H1 (cell line): ENCODE data around the gene ZFAND3. TPM values are rescaled to one million over a fixed set of nuclear protein-coding genes. Genes with fewer than 3 reads are reported as not detected.

Source experiments
- CTCF ChIA-PET: fragments of 300-600 bp; sonication (Branson Sonifier 250); formaldehyde crosslinking; loops from one replicate; lab custom pipeline; 2021; ENCODE audit not compliant: partially characterized antibody; lab: Charles Lee
- POLR2A ChIA-PET: fragments of 300-600 bp; sonication (Branson Sonifier 250); formaldehyde crosslinking; loops from one replicate; lab custom pipeline; 2021; ENCODE audit warnings: inconsistent platforms; ENCODE audit not compliant: partially characterized antibody; lab: Charles Lee
- DNase-seq, 2 experiments: peaks; one replicate each; pipeline versions ENCODE4 v3.0.0 to v3.0.0-alpha.2; 2010 to 2022; ENCODE audit warnings: low spot score in 2 of 2, low read depth in 1 of 2, mixed read lengths in 1 of 2
- FAIRE-seq: peaks from 2 replicates; lab custom pipeline; 2011; peaks lifted over from hg19 to GRCh38; lab: Jason Lieb, UNC
- H2AFZ ChIP-seq: 2 replicates; pipeline ENCODE4 v1.8.1; 2012; ENCODE audit warnings: low read length, inconsistent platforms
- H2AK5ac ChIP-seq: 2 replicates; pipeline ENCODE4 v1.6.1; 2013; ENCODE audit warnings: low read depth, low read length
- H2BK120ac ChIP-seq: replicated peaks from 2 replicates; pipeline ENCODE3; 2013; ENCODE audit warnings: low read depth, low read length, inconsistent platforms
- H2BK12ac ChIP-seq: 2 replicates; pipeline ENCODE4 v1.6.1; 2013; ENCODE audit warnings: low read depth, low read length
- H2BK15ac ChIP-seq: 2 replicates; pipeline ENCODE4 v1.6.1; 2013; ENCODE audit warnings: low read length
- H2BK20ac ChIP-seq: 2 replicates; pipeline ENCODE4 v1.6.1; 2013; ENCODE audit warnings: low read length
- H2BK5ac ChIP-seq: 2 replicates; pipeline ENCODE4 v1.6.1; 2013; ENCODE audit warnings: low read depth, low read length
- H3K14ac ChIP-seq: 2 replicates; pipeline ENCODE4 v1.6.1; 2013; ENCODE audit warnings: inconsistent platforms; ENCODE audit not compliant: insufficient read length
- H3K18ac ChIP-seq: 2 replicates; pipeline ENCODE4 v1.6.1; 2013; ENCODE audit warnings: low read length; ENCODE audit errors: extremely low read depth
- H3K23ac ChIP-seq: 2 replicates; pipeline ENCODE4 v1.6.1; 2013; ENCODE audit warnings: inconsistent platforms; ENCODE audit not compliant: insufficient read length
- H3K23me2 ChIP-seq: 2 replicates; pipeline ENCODE4 v1.6.1; 2013; ENCODE audit warnings: low read depth, low read length
- H3K27ac ChIP-seq: 2 replicates; pipeline ENCODE4 v1.6.1; 2011; ENCODE audit warnings: low read depth, low read length, inconsistent platforms
- H3K27me3 ChIP-seq, 4 experiments: replicated peaks in 1 of 4; 1 replicate in 1 of 4; 2 replicates in 3 of 4; pipeline versions ENCODE4 v1.6.1 to v1.8.1; 2011 to 2013; ENCODE audit warnings: low read length in 3 of 4, mild to moderate bottlenecking in 3 of 4, inconsistent platforms in 2 of 4, mixed read lengths in 2 of 4, moderate library complexity in 1 of 4; ENCODE audit not compliant: control insufficient read depth in 3 of 4, insufficient read depth in 3 of 4; ENCODE audit errors: extremely low read depth in 1 of 4
- H3K36me3 ChIP-seq, 4 experiments: 2 replicates each; pipeline versions ENCODE4 v1.6.1 to v1.8.1; 2011 to 2013; ENCODE audit warnings: mild to moderate bottlenecking in 4 of 4, low read length in 3 of 4, moderate library complexity in 2 of 4, control low read depth in 1 of 4, inconsistent platforms in 1 of 4; ENCODE audit not compliant: insufficient read depth in 4 of 4, control insufficient read depth in 2 of 4
- H3K4ac ChIP-seq: replicated peaks from 2 replicates; pipeline ENCODE3; 2013; ENCODE audit warnings: low read length, low read depth, mixed read lengths, inconsistent platforms; ENCODE audit not compliant: insufficient read length
- H3K4me1 ChIP-seq, 4 experiments: replicated peaks in 1 of 4; 1 replicate in 1 of 4; 2 replicates in 3 of 4; pipeline versions ENCODE4 v1.6.1 to v1.8.1; 2011 to 2013; ENCODE audit warnings: low read length in 3 of 4, inconsistent platforms in 2 of 4, mixed read lengths in 1 of 4; ENCODE audit not compliant: insufficient read depth in 4 of 4, control insufficient read depth in 3 of 4
- H3K4me2 ChIP-seq, 2 experiments: 2 replicates each; pipeline versions ENCODE4 v1.6.1 to v1.8.1; 2011 to 2013; ENCODE audit warnings: low read depth in 2 of 2, low read length in 2 of 2, control low read depth in 1 of 2, inconsistent platforms in 1 of 2, mild to moderate bottlenecking in 1 of 2; ENCODE audit not compliant: insufficient read depth in 1 of 2
- H3K4me3 ChIP-seq, 4 experiments: fragments of 200-600, 300-600 bp in 1 of 4; sonication (generic), shearing (Covaris generic), sonication (Bioruptor Twin) in 1 of 4; 2 replicates each; pipeline versions ENCODE4 v1.5.1 to v1.8.1; 2011 to 2016; ENCODE audit warnings: low read length in 4 of 4, low read depth in 3 of 4, control low read depth in 2 of 4, inconsistent platforms in 2 of 4, mild to moderate bottlenecking in 2 of 4, mixed read lengths in 1 of 4, moderate library complexity in 1 of 4; ENCODE audit not compliant: insufficient read depth in 2 of 4; ENCODE audit errors: extremely low read depth in 1 of 4
- H3K56ac ChIP-seq: replicated peaks from 2 replicates; pipeline ENCODE3; 2013; ENCODE audit warnings: low read depth, mild to moderate bottlenecking, mixed read lengths, low read length, inconsistent platforms; ENCODE audit not compliant: insufficient read length
- H3K79me1 ChIP-seq: 2 replicates; pipeline ENCODE4 v1.6.1; 2013; ENCODE audit warnings: low read depth, low read length, control low read depth
- H3K79me2 ChIP-seq, 2 experiments: 2 replicates each; pipeline versions ENCODE4 v1.6.1 to v1.8.1; 2012 to 2013; ENCODE audit warnings: low read length in 2 of 2, mild to moderate bottlenecking in 2 of 2, inconsistent platforms in 1 of 2; ENCODE audit not compliant: insufficient read depth in 2 of 2, control insufficient read depth in 1 of 2
- H3K9ac ChIP-seq, 4 experiments: replicated peaks in 1 of 4; 1 replicate in 1 of 4; 2 replicates in 3 of 4; pipeline versions ENCODE4 v1.6.1 to v1.8.1; 2011 to 2013; ENCODE audit warnings: low read depth in 3 of 4, low read length in 3 of 4, control low read depth in 2 of 4, mild to moderate bottlenecking in 2 of 4, moderate library complexity in 2 of 4, inconsistent platforms in 1 of 4; ENCODE audit errors: extremely low read depth in 1 of 4
- H3K9me3 ChIP-seq, 2 experiments: 2 replicates each; pipeline versions ENCODE4 v1.6.1 to v1.8.1; 2012 to 2013; ENCODE audit warnings: mild to moderate bottlenecking in 2 of 2, moderate library complexity in 2 of 2, control low read depth in 1 of 2, inconsistent platforms in 1 of 2, low read depth in 1 of 2, low read length in 1 of 2, mixed read lengths in 1 of 2; ENCODE audit not compliant: insufficient read depth in 2 of 2
- H4K20me1 ChIP-seq, 2 experiments: replicated peaks in 1 of 2; 2 replicates each; pipeline versions ENCODE3 to v1.8.1; 2011 to 2013; ENCODE audit warnings: inconsistent platforms in 2 of 2, low read length in 2 of 2, mild to moderate bottlenecking in 1 of 2; ENCODE audit not compliant: insufficient read depth in 2 of 2, control insufficient read depth in 1 of 2
- H4K5ac ChIP-seq: 2 replicates; pipeline ENCODE4 v1.6.1; 2013; ENCODE audit warnings: low read length, low read depth, mixed read lengths, inconsistent platforms; ENCODE audit not compliant: insufficient read length
- H4K8ac ChIP-seq: 2 replicates; pipeline ENCODE4 v1.8.0; 2013; ENCODE audit warnings: mild to moderate bottlenecking, moderate library complexity, low read length, inconsistent platforms; ENCODE audit not compliant: insufficient read depth; ENCODE audit errors: extremely low read depth
- H4K91ac ChIP-seq: replicated peaks from 2 replicates; pipeline ENCODE3; 2013; ENCODE audit warnings: low read length, mixed read lengths, inconsistent platforms; ENCODE audit not compliant: insufficient read length
- CHD1 ChIP-seq: IDR thresholded peaks from 2 replicates; pipeline ENCODE4 v1.6.1; 2012; ENCODE audit warnings: low read depth, low read length, improper control_type of control experiment
- CTCF ChIP-seq, 3 experiments: IDR thresholded peaks; 1 replicate in 2 of 3; 2 replicates in 1 of 3; pipeline versions ENCODE4 v1.5.1 to v1.6.1; 2011; ENCODE audit warnings: low read length in 3 of 3, mild to moderate bottlenecking in 3 of 3, inconsistent platforms in 2 of 3, low read depth in 1 of 3, moderate library complexity in 1 of 3; ENCODE audit not compliant: insufficient read depth in 1 of 3; ENCODE audit errors: control extremely low read depth in 1 of 3
- HDAC2 ChIP-seq, 2 experiments: fragments of 300-600 bp in 1 of 2; sonication (generic) in 1 of 2; IDR thresholded peaks; 2 replicates each; pipeline ENCODE4 v1.6.1; 2011 to 2012; ENCODE audit warnings: low read depth in 2 of 2, low read length in 2 of 2, mild to moderate bottlenecking in 2 of 2, moderate library complexity in 2 of 2, borderline replicate concordance in 1 of 2, inconsistent platforms in 1 of 2
- SP4 ChIP-seq: IDR thresholded peaks from 2 replicates; pipeline ENCODE4 v1.6.1; 2012; ENCODE audit warnings: low read length, inconsistent platforms
- TAF7 ChIP-seq: optimal IDR thresholded peaks from 2 replicates; pipeline ENCODE3; 2011; ENCODE audit warnings: low read depth, mild to moderate bottlenecking, inconsistent platforms, low read length, moderate library complexity, borderline replicate concordance
- YY1 ChIP-seq: IDR thresholded peaks from 2 replicates; pipeline ENCODE4 v1.6.1; 2011; ENCODE audit warnings: low read depth, mild to moderate bottlenecking, low read length
- WGBS, 2 experiments: shearing (Covaris generic) in 1 of 2; methylation state at CpG; one replicate each; pipeline versions ENCODE4 v1.1.6 to v1.1.7; 2013 to 2015; ENCODE audit warnings: low lambda C conversion rate in 2 of 2, mixed read lengths in 2 of 2, inconsistent platforms in 1 of 2, low coverage in 1 of 2, missing lambda C conversion rate in 1 of 2; ENCODE audit not compliant: insufficient replicate concordance in 2 of 2, insufficient coverage in 1 of 2, insufficient read length in 1 of 2; ENCODE audit errors: extremely low coverage in 1 of 2, missing lambda C conversion rate in 1 of 2; 5-methylcytosine and 5-hydroxymethylcytosine counted together
- polyA plus RNA-seq, 7 experiments: library from polyadenylated mRNA; depleted of rRNA in 3 of 7; stranded (reverse) in 5 of 7; unstranded in 2 of 7; fragments of >200 nt in 5 of 7; fragments of 200-250 nt in 2 of 7; gene quantifications; 1 replicate in 5 of 7; 2 replicates in 1 of 7; 4 replicates in 1 of 7; pipeline versions ENCODE4 v1.2.1 to v1.2.3, GENCODE V29; 2011 to 2013; ENCODE audit warnings: missing spikeins in 2 of 7, mixed read lengths in 2 of 7
- total RNA-seq: library from RNA; stranded (reverse); fragmentation: NEBNext Ultra II Directional; extraction: Animal tissue kit (Norgen Biotek cat#: 25700); gene quantifications from 2 replicates; pipeline ENCODE4 v1.2.1, GENCODE V29; 2021

ZFAND3 gene
- total and polyA plus RNA-seq, 2 of the 8 experiments (the other 6 are each of a cell fraction or from before 2014, with no cell fraction given), result 13.0 to 51.3 TPM

DNA sequence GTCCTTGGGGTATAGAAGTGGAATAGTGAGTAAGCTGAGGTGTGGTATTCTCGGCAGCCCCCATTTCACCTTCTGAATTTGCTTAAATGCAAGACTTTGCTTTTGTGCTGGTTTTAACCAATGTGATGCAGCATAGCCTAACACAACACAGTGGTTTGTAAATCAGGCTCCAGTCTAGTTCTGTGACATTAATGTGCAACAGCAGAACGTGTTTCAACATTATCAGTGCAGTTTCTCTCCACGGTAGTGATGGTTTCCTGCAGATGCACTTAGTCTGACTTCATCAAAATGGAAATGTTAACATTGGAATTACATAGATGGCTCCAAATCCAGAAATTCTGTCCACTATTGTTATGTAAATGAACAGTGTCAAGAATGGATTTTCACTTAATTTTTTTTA, 139.5 kb downstream of the ZFAND3 start:
- Histone ChIP-seq H3K27ac (no peak overlapping the region), H3K23me2 (no peaks in the 10 kb centered on the region), H3K4me3 (no peak overlapping the region), H3K23ac (no peak overlapping the region), H3K56ac (no peak overlapping the region), H2BK5ac (no peak overlapping the region), H4K5ac (no peak overlapping the region), H3K4me1 (peaks cover 0 to 3% (median 1%) of the 10 kb centered on the region in 4 experiments; a peak in 2 of 7 replicates), H2BK120ac (no peak overlapping the region), H2BK12ac (no peak overlapping the region), H2AFZ (no peak overlapping the region), H3K79me2 (peaks cover 0 to 39% of the 10 kb centered on the region in 2 experiments; a peak in 2 of 4 replicates), H3K4me2 (no peak overlapping the region), H3K27me3 (no peaks in the 10 kb centered on the region), H4K20me1 (peaks cover 3 to 5% of the 10 kb centered on the region in 2 experiments), H4K91ac (no peak overlapping the region), H3K36me3 (no peaks in the 10 kb centered on the region), H3K9ac (no peak overlapping the region), H3K79me1 (peaks cover 8% of the 10 kb centered on the region), H3K9me3 (no peaks in the 10 kb centered on the region), H3K4ac (no peak overlapping the region), H3K18ac (no peak overlapping the region), H4K8ac (no peak overlapping the region), H2AK5ac (no peak overlapping the region), H3K14ac (no peak overlapping the region), H2BK20ac (no peak overlapping the region), H2BK15ac (no peak overlapping the region)
- FAIRE-seq (no peak), DNase-seq (no peak)
- ChIA-PET POLR2A (interaction anchor here (0.6 kb wide), 1 partner anchor 35 kb away, joined by 3 read pairs; no protein-coding TSS in a partner anchor), CTCF (no interaction called here)
- 86% methylated on average over 3 of the region's 3 CpGs; no CpG with 5 or more reads in 1 of the 2 experiments for WGBS, 2 experiments
- TF ChIP-seq CTCF (IDR thresholded peaks at IDR 0.05; ENCODE audit: control extremely low read depth in 1 of 3, insufficient read depth in 1 of 3, low read depth in 1 of 3, low read length in 3 of 3) (no peak), TAF7 (no peak), SP4 (no peak), CHD1 (no peak), HDAC2 (IDR thresholded peaks at IDR 0.05; ENCODE audit: borderline replicate concordance in 1 of 2, low read depth in 2 of 2, low read length in 2 of 2) (no peak), YY1 (no peak)
